LNCAP (cell line): ENCODE data around the gene CPNE5.

Experiments
- CTCF ChIP-seq: fragments of 450-650 bp; IDR thresholded peaks from 2 replicates; pipeline ENCODE4 v1.5.1; 2017; ENCODE audit warnings: mild to moderate bottlenecking

Gene CPNE5

DNA sequence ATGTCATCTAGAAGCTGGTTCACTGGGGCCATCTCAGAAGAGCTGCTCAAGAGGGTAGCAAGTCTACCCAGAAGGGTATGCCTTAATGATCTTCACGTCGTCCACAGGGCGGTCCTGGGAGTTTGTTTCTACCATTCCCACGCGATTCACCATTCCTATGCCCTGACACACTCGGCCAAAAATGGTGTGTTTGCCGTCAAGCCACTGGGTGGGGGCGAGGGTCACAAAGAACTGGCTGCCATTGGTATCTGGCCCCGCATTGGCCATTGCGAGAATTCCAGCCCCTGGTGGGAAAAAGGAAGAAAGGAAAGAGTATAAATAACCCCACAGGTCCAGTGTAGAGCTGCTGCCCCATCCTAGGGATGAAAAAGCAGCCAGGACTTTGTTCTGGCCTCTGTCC, 16.5 kb upstream of the CPNE5 start:
- no peak for TF ChIP-seq CTCF

DNA sequence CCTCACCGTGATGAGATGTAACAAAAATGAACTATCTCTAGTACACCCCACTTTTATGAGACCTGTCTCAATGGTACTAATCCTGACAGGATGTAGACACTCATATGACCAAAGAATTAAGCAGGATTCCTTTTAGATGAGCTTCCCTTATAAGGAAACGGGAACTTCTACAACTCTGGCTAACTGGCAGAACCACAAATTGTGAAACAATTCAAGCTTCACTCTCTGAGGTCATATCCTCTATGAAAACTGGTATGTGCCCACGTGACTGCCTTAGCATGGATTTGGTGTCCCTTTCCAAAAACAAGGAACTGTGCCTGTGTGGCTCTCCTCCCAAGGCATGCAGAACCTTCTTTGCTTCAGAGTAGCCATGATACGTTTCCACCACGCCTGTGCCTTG, 14.1 kb upstream of the CPNE5 start:
- TF ChIP-seq CTCF: no peak

DNA sequence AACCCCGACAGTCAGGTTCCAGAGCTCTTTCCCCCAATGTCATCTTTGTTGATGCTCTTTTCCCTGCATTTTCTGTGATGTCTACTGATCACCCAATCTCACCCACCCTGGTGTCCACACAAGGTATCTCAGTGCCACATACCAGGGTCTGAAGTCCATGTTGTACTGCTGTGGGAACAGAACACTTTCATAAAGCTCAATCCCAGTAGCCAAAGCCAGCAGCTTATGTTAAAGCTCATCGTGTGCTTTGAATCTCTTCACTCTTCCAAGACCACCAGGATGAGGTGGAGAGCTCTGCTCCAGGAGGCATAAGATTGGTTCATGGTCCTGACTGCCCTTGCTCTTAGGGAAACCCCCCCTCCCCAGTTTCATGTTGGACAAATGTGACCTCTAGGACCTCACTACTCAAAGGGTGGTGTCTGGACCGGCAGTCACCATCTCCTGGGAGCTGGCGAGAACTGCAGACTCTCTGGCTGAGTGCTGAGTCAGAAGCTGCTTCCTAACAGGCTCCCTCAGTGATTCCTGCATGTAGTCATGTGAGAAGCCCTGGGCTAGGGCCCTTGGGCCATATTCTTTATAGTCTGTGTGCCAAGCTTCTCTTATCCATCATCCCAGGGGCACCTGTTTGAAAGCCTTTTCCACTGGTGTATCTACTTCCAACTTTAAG, 13.4 kb upstream of the CPNE5 start:
- no peak for TF ChIP-seq CTCF

- no peak for TF ChIP-seq CTCF
Measured at GRCh38 chr6:36851626-36852025, 12.4 kb upstream of the CPNE5 start.

DNA sequence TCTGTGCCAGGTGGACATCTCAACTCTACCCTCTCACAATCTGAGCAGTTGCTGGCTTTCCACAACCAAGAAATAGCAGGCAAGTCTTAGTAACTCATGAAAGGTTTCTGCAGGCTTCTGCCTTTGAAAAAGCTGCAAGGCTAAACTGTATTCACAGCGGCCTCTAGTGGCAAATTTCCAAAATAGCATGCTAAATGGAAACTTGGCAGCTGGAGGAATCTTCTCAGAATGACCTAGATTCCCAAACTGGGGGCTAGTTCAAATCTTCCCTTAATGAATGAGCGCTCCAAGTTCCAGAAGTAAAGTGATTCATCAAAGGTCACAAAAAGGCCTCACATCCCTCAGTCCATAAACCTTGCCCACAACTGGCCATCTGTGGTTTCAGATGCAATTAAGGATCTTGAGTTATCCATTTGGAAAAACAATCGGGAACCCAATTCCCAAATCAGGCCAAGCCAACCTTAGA, 11.9 kb upstream of the CPNE5 start:
- TF ChIP-seq CTCF: peak; percentile 68

DNA sequence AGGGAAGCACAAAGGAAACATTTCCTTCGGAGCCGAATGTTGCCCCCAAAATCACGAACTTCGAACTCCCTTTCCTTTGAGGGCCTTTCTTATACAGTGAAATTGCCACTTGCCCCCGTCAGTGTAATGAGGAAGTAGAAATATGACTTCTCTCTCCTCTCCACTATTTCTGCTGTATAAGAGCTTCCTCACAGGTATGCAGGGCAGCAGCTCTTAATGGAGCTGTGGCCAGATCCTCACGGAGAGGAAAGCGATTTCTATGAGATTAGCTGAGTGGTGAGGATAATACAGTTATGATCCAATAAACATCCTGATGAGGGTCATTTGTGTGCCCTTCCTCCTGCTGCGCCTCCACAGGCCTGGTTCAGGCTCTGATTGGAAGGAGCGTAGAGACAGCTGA, 10.8 kb upstream of the CPNE5 start:
- no peak for TF ChIP-seq CTCF

DNA sequence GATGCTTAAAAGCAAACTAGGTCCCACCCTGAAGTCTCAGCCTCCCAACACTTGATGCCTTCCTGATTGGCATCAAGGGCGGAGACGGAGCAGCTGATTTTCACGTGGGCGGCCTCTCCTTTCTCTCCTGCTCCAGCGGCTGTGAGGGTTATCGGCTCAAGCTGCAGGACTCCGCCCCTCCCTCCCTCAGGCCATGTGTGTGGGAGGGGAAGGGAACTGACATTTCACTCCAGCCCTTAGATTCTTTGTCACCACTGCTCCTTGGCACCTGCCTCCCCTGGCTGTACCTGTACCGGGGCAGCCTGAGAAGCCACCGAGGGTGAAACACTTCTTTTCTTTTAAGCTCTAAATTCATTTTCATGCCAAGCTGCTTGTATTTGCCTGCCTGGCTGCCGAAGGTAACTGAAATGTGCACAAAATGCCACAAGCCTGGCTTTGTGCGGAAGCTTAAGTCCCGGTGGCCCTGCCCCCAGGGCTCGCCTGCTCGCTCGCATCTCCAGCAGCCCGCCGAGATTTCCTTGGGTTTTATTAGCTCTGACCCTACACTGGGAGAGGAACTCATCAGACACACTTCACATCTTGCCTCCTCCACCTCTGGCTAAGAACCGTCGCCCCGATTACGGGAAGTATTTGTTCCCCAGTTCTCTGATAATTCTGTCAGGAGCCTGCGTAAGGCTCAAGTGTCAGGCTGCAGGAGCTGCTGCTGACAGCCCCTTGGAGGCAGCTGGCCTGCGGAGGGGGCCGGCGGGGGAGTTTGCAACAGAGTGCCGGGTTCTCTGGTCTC, 9.6 kb upstream of the CPNE5 start:
- no peak for TF ChIP-seq CTCF
